ENCODE results near the gene KRT72. TPM values are rescaled to one million over a fixed set of nuclear protein-coding genes. Genes with fewer than 3 reads are reported as not detected.

The KRT72 gene
- total RNA-seq: not detected
- long read RNA-seq, donor 1: 0 reads
- long read RNA-seq, donor 2: 0 reads

GRCh38 chr12:52600941-52601481 lies at the start of gene KRT72:
Gene KRT72, minus strand, starts transcription at chr12:52601463. Its CDS starts 11 bp downstream, at chr12:52601452.
- H3K9me3 ChIP-seq: no peaks in the 10 kb centered on the region
- TF ChIP-seq, protein P1, sequence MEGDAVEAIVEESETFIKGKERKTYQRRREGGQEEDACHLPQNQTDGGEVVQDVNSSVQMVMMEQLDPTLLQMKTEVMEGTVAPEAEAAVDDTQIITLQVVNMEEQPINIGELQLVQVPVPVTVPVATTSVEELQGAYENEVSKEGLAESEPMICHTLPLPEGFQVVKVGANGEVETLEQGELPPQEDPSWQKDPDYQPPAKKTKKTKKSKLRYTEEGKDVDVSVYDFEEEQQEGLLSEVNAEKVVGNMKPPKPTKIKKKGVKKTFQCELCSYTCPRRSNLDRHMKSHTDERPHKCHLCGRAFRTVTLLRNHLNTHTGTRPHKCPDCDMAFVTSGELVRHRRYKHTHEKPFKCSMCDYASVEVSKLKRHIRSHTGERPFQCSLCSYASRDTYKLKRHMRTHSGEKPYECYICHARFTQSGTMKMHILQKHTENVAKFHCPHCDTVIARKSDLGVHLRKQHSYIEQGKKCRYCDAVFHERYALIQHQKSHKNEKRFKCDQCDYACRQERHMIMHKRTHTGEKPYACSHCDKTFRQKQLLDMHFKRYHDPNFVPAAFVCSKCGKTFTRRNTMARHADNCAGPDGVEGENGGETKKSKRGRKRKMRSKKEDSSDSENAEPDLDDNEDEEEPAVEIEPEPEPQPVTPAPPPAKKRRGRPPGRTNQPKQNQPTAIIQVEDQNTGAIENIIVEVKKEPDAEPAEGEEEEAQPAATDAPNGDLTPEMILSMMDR (IDR thresholded peaks at IDR 0.05): no peak
- H3K36me3 ChIP-seq (ENCODE audit: low read depth): no peaks in the 10 kb centered on the region
- intact Hi-C loops (cut with DNase I, micrococcal nuclease): no loop called here
- no peaks in the 10 kb centered on the region for H3K4me1 ChIP-seq (ENCODE audit: low read depth)
- no peak for ATAC-seq
- no peak within 1 kb of the TSS for H3K4me3 ChIP-seq
- no peak for DNase-seq

DNA sequence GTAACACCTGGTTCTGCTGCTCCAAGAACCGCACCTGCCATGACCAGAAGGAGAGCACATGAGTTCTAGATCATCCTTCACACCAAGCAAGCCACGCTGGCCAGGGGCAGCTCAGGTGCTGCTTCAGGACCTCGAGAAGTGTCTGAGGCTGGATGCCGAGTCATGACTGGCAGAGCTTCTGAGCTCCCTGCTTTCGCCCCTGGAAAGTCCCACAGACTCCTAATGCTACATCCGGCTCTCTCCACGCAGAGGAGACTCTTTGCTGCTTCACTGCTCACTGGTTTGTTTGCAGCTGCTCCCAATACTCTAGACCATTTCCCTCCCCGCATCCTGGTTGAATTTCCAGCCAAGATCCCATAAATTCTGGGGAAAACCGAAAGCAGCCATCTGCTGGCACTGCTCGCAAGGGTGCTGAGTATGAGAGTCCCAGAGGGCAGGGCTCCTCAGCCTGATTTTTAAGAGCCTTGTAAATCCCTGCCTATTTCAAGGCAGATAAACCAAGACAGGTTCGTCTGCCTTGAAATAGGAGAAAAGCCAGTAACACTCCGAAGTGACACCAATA lies 49.3 kb upstream of the KRT72 start:
- H3K36me3 ChIP-seq (ENCODE audit: low read depth): no peaks in the 10 kb centered on the region
- H3K4me1 ChIP-seq (ENCODE audit: low read depth): peaks cover 6% of the 10 kb centered on the region
- ATAC-seq (peak; percentile 72), DNase-seq (peak in 1 of 3 donors; percentile 38)
- H3K4me3 ChIP-seq: no peak overlapping the region
- no peaks in the 10 kb centered on the region for H3K9me3 ChIP-seq
- intact Hi-C loops (cut with DNase I, micrococcal nuclease): no loop called here
- TF ChIP-seq, protein P1 (IDR thresholded peaks at IDR 0.05): no peak

- ATAC-seq: no peak
These were observed 47.8 kb upstream of the KRT72 start for GRCh38 chr12:52649066-52649465.

GRCh38 chr12:52648012-52648550 lies 46.8 kb upstream of the KRT72 start:
- ATAC-seq: no peak
- Histone ChIP-seq H3K9me3 (no peaks in the 10 kb centered on the region), H3K4me3 (no peak overlapping the region), H3K36me3 (ENCODE audit: low read depth) (no peaks in the 10 kb centered on the region), H3K4me1 (ENCODE audit: low read depth) (peaks cover 6% of the 10 kb centered on the region)
- intact Hi-C loops (cut with DNase I, micrococcal nuclease): no loop called here
- no peak for DNase-seq
- TF ChIP-seq, protein P1 (IDR thresholded peaks at IDR 0.05): no peak

More at GRCh38 chr12:52649066-52649465, 47.8 kb upstream of the KRT72 start:
- Histone ChIP-seq H3K4me1 (ENCODE audit: low read depth) (peaks cover 6% of the 10 kb centered on the region), H3K36me3 (ENCODE audit: low read depth) (no peaks in the 10 kb centered on the region), H3K9me3 (no peaks in the 10 kb centered on the region), H3K4me3 (no peak overlapping the region)
- intact Hi-C loops (cut with DNase I, micrococcal nuclease): no loop called here
- TF ChIP-seq, protein P1 (IDR thresholded peaks at IDR 0.05): no peak
- DNase-seq: no peak

GRCh38 chr12:52647601-52648000 lies 46.3 kb upstream of the KRT72 start:
- ATAC-seq (no peak), DNase-seq (no peak)
- TF ChIP-seq, protein P1 (IDR thresholded peaks at IDR 0.05): no peak
- intact Hi-C loops (cut with DNase I, micrococcal nuclease): no loop called here
- no peaks in the 10 kb centered on the region for H3K36me3 ChIP-seq (ENCODE audit: low read depth)
- H3K9me3 ChIP-seq: no peaks in the 10 kb centered on the region
- H3K4me1 ChIP-seq (ENCODE audit: low read depth): peaks cover 6% of the 10 kb centered on the region
- H3K4me3 ChIP-seq: no peak overlapping the region

Measured in mucosa of descending colon (tissue), 3 donors.